ENCODE results near the gene AGAP9.
A peak's percentile ranks its signal among the peaks of the same experiment; 100 is the strongest.
"Not testable (repeated sequence)": the region's sequence is repeated elsewhere in the genome, so short reads cannot be mapped to it uniquely, and the experiment has no call there.

AGAP9 gene

GRCh38 chr10:47523475-47523874, at the start of gene AGAP9:
Gene AGAP9 (minus strand): TSS chr10:47523638. CDS start chr10:47523526, 112 bp downstream.
- DNase-seq: not testable (repeated sequence)

- DNase-seq: not testable (repeated sequence)
Observed at GRCh38 chr10:47571138-47571912, 47.9 kb upstream of the AGAP9 start.

- not testable (repeated sequence) for DNase-seq
Observed at GRCh38 chr10:47566757-47567156, 43.3 kb upstream of the AGAP9 start.

- DNase-seq: not testable (repeated sequence)
Observed at GRCh38 chr10:47566108-47566699, 42.8 kb upstream of the AGAP9 start.

- DNase-seq: not testable (repeated sequence)
Observed at GRCh38 chr10:47565517-47565920, 42.1 kb upstream of the AGAP9 start.

- DNase-seq: not testable (repeated sequence)
Observed at GRCh38 chr10:47564953-47565352, 41.5 kb upstream of the AGAP9 start.

- not testable (repeated sequence) for DNase-seq
Observed at GRCh38 chr10:47564318-47564717, 40.9 kb upstream of the AGAP9 start.

GRCh38 chr10:47560452-47560851, 37.0 kb upstream of the AGAP9 start:
- not testable (repeated sequence) for DNase-seq

GRCh38 chr10:47559718-47560308, 36.4 kb upstream of the AGAP9 start:
- not testable (repeated sequence) for DNase-seq

GRCh38 chr10:47558109-47558508, 34.7 kb upstream of the AGAP9 start:
- not testable (repeated sequence) for DNase-seq

- not testable (repeated sequence) for DNase-seq
Observed at GRCh38 chr10:47557616-47558015, 34.2 kb upstream of the AGAP9 start.

- DNase-seq: not testable (repeated sequence)
Observed at GRCh38 chr10:47555334-47555733, 31.9 kb upstream of the AGAP9 start.

GRCh38 chr10:47554552-47554951, 31.1 kb upstream of the AGAP9 start:
- not testable (repeated sequence) for DNase-seq

- not testable (repeated sequence) for DNase-seq
Observed at GRCh38 chr10:47553860-47554247, 30.4 kb upstream of the AGAP9 start.

- peak; percentile 74 for DNase-seq
Observed at GRCh38 chr10:47553214-47553859, 29.9 kb upstream of the AGAP9 start.

GRCh38 chr10:47552719-47553118, 29.3 kb upstream of the AGAP9 start:
- peak; percentile 28 for DNase-seq

GRCh38 chr10:47547286-47547685, 23.8 kb upstream of the AGAP9 start:
- not testable (repeated sequence) for DNase-seq

- DNase-seq: not testable (repeated sequence)
Observed at GRCh38 chr10:47536430-47536829, 13.0 kb upstream of the AGAP9 start.

GRCh38 chr10:47502313-47502712, 21.1 kb downstream of the AGAP9 start:
- not testable (repeated sequence) for DNase-seq

GRCh38 chr10:47494226-47494625, 29.2 kb downstream of the AGAP9 start:
- DNase-seq: not testable (repeated sequence)

GRCh38 chr10:47491600-47491999, 31.8 kb downstream of the AGAP9 start, which contains the start of gene FAM25G:
Gene FAM25G (minus strand): TSS chr10:47491700. CDS start chr10:47491674, 26 bp downstream.
- not testable (repeated sequence) for DNase-seq

- DNase-seq: not testable (repeated sequence)
Observed at GRCh38 chr10:47489630-47490029, 33.8 kb downstream of the AGAP9 start.

- not testable (repeated sequence) for DNase-seq
Observed at GRCh38 chr10:47485943-47486342, 37.5 kb downstream of the AGAP9 start.

All from stimulated activated CD4-positive, alpha-beta T cell treated with anti-CD3 and anti-CD28 coated beads, Interleukin-12 subunit alpha, Interleukin-12 subunit beta, amount 100 ng/mL, for 4 hours (primary cell).